GM13977 (cell line): ENCODE data around the gene SLC6A11.

Source experiments
- DNase-seq: peaks from one replicate; pipeline ENCODE4 v3.0.0; 2012; ENCODE audit warnings: low spot score
- in situ Hi-C: fragments of 300-500 bp; cut with MboI; formaldehyde crosslinking; loops from one replicate; pipeline ENCODE4 v1.12.0; 2022; ENCODE audit warnings: low sequenced_read_pairs, low pct_unique_long_range_greater_than_20kb, mixed read lengths, inconsistent platforms; ENCODE audit not compliant: unreplicated experiment
- TF ChIP-seq, protein P1 (sequence below): IDR thresholded peaks from 2 replicates; pipeline ENCODE4 v1.5.1; 2012; ENCODE audit warnings: mild to moderate bottlenecking, control low read depth; ENCODE audit not compliant: insufficient read depth; ENCODE audit errors: extremely low read depth, missing control alignments

The SLC6A11 gene

DNA sequence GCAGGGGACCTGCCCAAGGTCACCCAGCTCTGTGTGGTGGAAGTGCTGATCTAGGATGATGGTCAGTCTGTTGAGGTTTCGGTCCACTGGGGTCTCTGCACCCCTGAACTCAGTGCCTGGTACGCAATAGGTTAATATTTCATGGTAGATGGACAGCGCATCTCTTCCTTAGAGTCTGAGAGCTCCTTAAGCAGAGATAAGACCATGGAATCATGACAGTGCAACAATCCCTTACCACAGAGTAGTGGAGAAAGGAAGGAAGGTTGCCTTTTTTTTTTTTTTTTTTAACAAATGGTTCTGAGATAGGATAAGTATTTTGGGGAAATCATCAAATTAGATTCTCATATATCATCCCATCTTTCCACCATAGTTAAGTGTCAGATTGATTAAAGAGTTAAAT lies 96.8 kb downstream of the SLC6A11 start:
- in situ Hi-C loops: no loop called here
- TF ChIP-seq, protein P1, sequence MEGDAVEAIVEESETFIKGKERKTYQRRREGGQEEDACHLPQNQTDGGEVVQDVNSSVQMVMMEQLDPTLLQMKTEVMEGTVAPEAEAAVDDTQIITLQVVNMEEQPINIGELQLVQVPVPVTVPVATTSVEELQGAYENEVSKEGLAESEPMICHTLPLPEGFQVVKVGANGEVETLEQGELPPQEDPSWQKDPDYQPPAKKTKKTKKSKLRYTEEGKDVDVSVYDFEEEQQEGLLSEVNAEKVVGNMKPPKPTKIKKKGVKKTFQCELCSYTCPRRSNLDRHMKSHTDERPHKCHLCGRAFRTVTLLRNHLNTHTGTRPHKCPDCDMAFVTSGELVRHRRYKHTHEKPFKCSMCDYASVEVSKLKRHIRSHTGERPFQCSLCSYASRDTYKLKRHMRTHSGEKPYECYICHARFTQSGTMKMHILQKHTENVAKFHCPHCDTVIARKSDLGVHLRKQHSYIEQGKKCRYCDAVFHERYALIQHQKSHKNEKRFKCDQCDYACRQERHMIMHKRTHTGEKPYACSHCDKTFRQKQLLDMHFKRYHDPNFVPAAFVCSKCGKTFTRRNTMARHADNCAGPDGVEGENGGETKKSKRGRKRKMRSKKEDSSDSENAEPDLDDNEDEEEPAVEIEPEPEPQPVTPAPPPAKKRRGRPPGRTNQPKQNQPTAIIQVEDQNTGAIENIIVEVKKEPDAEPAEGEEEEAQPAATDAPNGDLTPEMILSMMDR: no peak
- no peak for DNase-seq

GRCh38 chr3:10915376-10915775 lies 99.3 kb downstream of the SLC6A11 start:
- TF ChIP-seq, protein P1: no peak
- in situ Hi-C loops: no loop called here
- DNase-seq: no peak

DNA sequence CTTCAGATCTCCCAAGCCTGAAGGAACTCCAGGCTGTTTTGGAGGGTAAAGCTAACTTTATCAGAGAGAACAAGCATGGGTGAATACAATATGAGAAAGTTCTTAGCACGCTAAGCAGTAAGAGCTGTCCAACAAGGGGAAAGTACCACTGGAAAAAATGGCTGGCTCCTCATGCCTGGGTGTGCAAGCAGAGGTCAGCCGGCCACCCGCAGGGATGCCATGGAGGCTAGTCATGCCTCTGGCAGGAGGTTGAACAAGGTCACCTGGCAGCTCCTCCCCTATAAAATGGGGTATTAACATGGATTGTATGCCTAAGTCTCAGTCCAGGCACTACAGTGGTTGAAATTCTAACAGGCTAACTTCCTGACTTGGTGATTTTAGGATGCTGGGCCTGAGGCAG lies 101.1 kb downstream of the SLC6A11 start:
- TF ChIP-seq, protein P1: no peak
- in situ Hi-C loops: no loop called here
- no peak for DNase-seq

DNA sequence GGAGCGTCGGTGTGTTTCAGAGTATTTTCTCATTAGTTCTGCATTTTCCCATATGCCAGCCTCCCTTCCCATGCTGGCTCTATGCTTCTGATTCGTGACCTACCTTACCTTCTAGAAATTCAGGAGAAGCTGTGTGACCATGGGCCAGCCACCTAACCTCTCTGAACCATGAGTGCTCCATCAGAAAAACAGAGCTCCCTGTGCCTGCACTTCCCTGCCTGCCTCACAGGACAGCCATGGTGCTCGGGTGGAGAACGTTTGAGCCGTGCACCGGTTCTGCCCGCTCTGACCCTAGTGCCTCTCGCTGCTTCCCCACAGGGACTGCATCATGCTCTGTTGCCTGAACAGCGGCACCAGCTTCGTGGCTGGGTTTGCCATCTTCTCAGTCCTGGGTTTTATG lies 102.0 kb downstream of the SLC6A11 start:
- TF ChIP-seq, protein P1: no peak
- in situ Hi-C loops: no loop called here
- no peak for DNase-seq

DNA sequence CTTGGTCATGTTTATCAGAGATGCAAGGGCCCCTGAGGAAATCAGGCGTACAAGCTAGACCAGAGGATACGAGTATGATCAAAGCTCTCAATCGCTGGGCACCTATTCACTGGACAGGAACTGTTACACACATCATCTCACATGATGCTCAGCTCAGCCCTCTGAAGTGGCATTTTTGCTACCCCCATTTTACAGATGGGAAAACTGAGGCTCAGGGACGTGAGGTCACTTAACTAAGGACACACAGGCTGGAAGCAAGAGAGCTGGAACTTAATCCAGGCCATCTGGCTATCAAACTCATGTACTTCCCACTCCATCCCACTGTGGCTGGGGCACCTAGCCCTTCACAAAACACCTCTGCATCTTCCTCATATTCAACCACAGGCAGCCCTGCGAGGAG lies 103.6 kb downstream of the SLC6A11 start:
- in situ Hi-C loops: no loop called here
- no peak for DNase-seq
- TF ChIP-seq, protein P1: no peak

GRCh38 chr3:10925436-10926255 lies 109.6 kb downstream of the SLC6A11 start:
- TF ChIP-seq, protein P1: no peak
- in situ Hi-C loops: no loop called here
- no peak for DNase-seq
